Lung (tissue), 12 donors: Measurements from ENCODE around the gene CAMKMT. TPM values are rescaled to one million over a fixed set of nuclear protein-coding genes. Genes with fewer than 3 reads are reported as not detected.

Experiments used
- ATAC-seq: fragments of 200-7000 bp; cut with Tn5 transposase; one replicate; pipeline ENCODE4 v1.9.1; 2020; ENCODE audit warnings: moderate number of reproducible peaks; ENCODE audit not compliant: insufficient read depth, low FRiP score
- DNase-seq, 3 donors: peaks; one replicate each; pipeline ENCODE4 v3.0.0-alpha.2; 2013 to 2017
- H3K27ac ChIP-seq, 2 donors: one replicate each; pipeline ENCODE4 v1.5.1; 2013; ENCODE audit warnings: mild to moderate bottlenecking in 2 of 2, moderate library complexity in 2 of 2, control low read depth in 1 of 2, inconsistent platforms in 1 of 2, low read depth in 1 of 2, low read length in 1 of 2
- H3K27me3 ChIP-seq, 3 donors: one replicate each; pipeline ENCODE4 v1.5.1; 2013; ENCODE audit warnings: low read length in 2 of 3; ENCODE audit not compliant: control insufficient read depth in 3 of 3, insufficient read depth in 3 of 3
- H3K36me3 ChIP-seq, 4 donors: one replicate each; pipeline ENCODE4 v1.5.1; 2013; ENCODE audit warnings: low read length in 4 of 4, mild to moderate bottlenecking in 1 of 4, moderate library complexity in 1 of 4; ENCODE audit not compliant: control insufficient read depth in 4 of 4, insufficient read depth in 4 of 4
- H3K4me1 ChIP-seq, 5 donors: one replicate each; pipeline ENCODE4 v1.5.1; 2013; ENCODE audit warnings: low read length in 5 of 5, mild to moderate bottlenecking in 2 of 5, moderate library complexity in 1 of 5; ENCODE audit not compliant: control insufficient read depth in 5 of 5, insufficient read depth in 5 of 5
- H3K4me3 ChIP-seq: one replicate; pipeline ENCODE4 v1.5.1; 2013; ENCODE audit warnings: mild to moderate bottlenecking, control low read depth, moderate library complexity
- H3K9ac ChIP-seq, 2 donors: one replicate each; pipeline ENCODE4 v1.5.1; 2013; ENCODE audit warnings: low read length in 2 of 2, control low read depth in 1 of 2; ENCODE audit not compliant: insufficient read depth in 1 of 2
- H3K9me3 ChIP-seq, 4 donors: one replicate each; pipeline ENCODE4 v1.5.1; 2013; ENCODE audit warnings: low read length in 3 of 4, mild to moderate bottlenecking in 1 of 4, moderate library complexity in 1 of 4; ENCODE audit not compliant: control insufficient read depth in 4 of 4, insufficient read depth in 3 of 4
- CTCF ChIP-seq: IDR thresholded peaks from 2 replicates; pipeline ENCODE4 v1.5.1; 2012; ENCODE audit warnings: mild to moderate bottlenecking; ENCODE audit errors: control extremely low read depth, extremely low read depth
- WGBS, 2 donors: extraction: QIAGEN DNeasy Blood & Tissue Kit; methylation state at CpG; one replicate each; pipeline ENCODE4 v1.1.7; 2013; 5-methylcytosine and 5-hydroxymethylcytosine counted together
- polyA plus RNA-seq, 2 donors: library from polyadenylated mRNA; stranded (reverse); fragments of 200-250 nt; gene quantifications; one replicate each; pipeline ENCODE4 v1.2.1, GENCODE V29; 2013
- total RNA-seq, 2 donors: library from RNA; depleted of rRNA in 1 of 2; stranded (reverse); fragments of >200 nt in 1 of 2; gene quantifications; one replicate each; pipeline ENCODE4 v1.2.1, GENCODE V29; 2014 to 2021
- donor health status: control.
- donor health status: control.
- donor health status: Bipolar disorder and iron deficiency.
- donor health status: healthy.
- donor health status: DM: yes; HTN: yes; CAD: no.

CAMKMT gene
- total and polyA plus RNA-seq, 4 donors: 3.6 to 19.7 (median 8.4) TPM

DNA sequence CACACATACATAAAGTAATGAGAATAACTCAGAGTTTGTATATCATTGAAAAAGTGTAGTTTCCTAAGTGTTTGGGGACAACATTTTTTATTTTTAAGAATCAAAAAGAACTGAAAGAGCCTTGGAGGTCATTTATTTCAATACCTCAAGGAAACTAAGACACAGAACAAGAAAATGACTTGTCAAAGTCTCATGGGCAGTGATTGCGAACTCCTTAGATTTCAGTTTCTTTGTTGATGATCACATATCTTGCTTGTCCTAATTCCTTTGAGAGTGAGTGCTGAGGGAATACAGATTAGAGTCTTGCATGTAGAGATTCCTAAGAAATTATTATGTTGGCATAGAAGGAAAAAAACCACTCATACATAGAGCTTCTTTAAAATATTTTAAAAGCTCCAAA lies 243.8 kb downstream of the CAMKMT start:
- H3K9ac ChIP-seq: no peak overlapping the region
- no peaks in the 10 kb centered on the region for H3K36me3 ChIP-seq
- 0 to 93% methylated on average over 1 of the region's 1 CpG for WGBS, 2 donors
- ATAC-seq (no peak), DNase-seq (no peak)
- no peak overlapping the region for H3K27ac ChIP-seq
- TF ChIP-seq CTCF: no peak
- H3K4me3 ChIP-seq: no peak overlapping the region
- H3K4me1 ChIP-seq: no peaks in the 10 kb centered on the region
- H3K9me3 ChIP-seq: no peaks in the 10 kb centered on the region
- H3K27me3 ChIP-seq: no peaks in the 10 kb centered on the region

- no peak overlapping the region for H3K4me3 ChIP-seq
- no peak overlapping the region for H3K9ac ChIP-seq
- H3K4me1 ChIP-seq: peaks cover 0 to 13% (median 6%) of the 10 kb centered on the region in 5 donors
- H3K9me3 ChIP-seq: peaks cover 0 to 3% (median 0%) of the 10 kb centered on the region in 4 donors
- no peaks in the 10 kb centered on the region for H3K27me3 ChIP-seq
- no peak for TF ChIP-seq CTCF
- ATAC-seq: no peak
- no peaks in the 10 kb centered on the region for H3K36me3 ChIP-seq
- no peak for DNase-seq
- WGBS, 2 donors: 45 to 65% methylated on average over 1 of the region's 1 CpG
- H3K27ac ChIP-seq: no peak overlapping the region
These were observed 250.5 kb downstream of the CAMKMT start for GRCh38 chr2:44612276-44612675.

- Histone ChIP-seq H3K9me3 (peaks cover 0 to 3% (median 0%) of the 10 kb centered on the region in 4 donors), H3K9ac (no peak overlapping the region)
These were observed 253.2 kb downstream of the CAMKMT start for GRCh38 chr2:44614940-44615339.

More at GRCh38 chr2:44614940-44615339, 253.2 kb downstream of the CAMKMT start:
- no peak for TF ChIP-seq CTCF
- H3K36me3 ChIP-seq: no peaks in the 10 kb centered on the region
- H3K4me3 ChIP-seq: no peak overlapping the region
- DNase-seq (no peak), ATAC-seq (no peak)
- H3K27me3 ChIP-seq: no peaks in the 10 kb centered on the region
- H3K4me1 ChIP-seq: peaks cover 4 to 31% (median 7%) of the 10 kb centered on the region in 5 donors
- WGBS, 2 donors: 93 to 96% methylated on average over 2 of the region's 2 CpGs
- H3K27ac ChIP-seq: no peak overlapping the region
